IPS DF 6.9 (cell line): ENCODE data around the gene MAP4K5.

Experiments
- DNase-seq: peaks from one replicate; pipeline ENCODE4 v3.0.0-alpha.2; 2013; ENCODE audit warnings: low read depth, low spot score
- H3K27ac ChIP-seq: one replicate; pipeline ENCODE4 v1.5.1; 2013; ENCODE audit warnings: low read length, control low read depth
- H3K27me3 ChIP-seq: 2 replicates; pipeline ENCODE4 v1.6.1; 2013; ENCODE audit warnings: mild to moderate bottlenecking, low read length; ENCODE audit not compliant: control insufficient read depth, insufficient read depth
- H3K36me3 ChIP-seq: 2 replicates; pipeline ENCODE4 v1.6.1; 2013; ENCODE audit warnings: low read length; ENCODE audit not compliant: control insufficient read depth, insufficient read depth
- H3K4me1 ChIP-seq: 2 replicates; pipeline ENCODE4 v1.6.1; 2013; ENCODE audit warnings: low read length; ENCODE audit not compliant: control insufficient read depth, insufficient read depth
- H3K4me3 ChIP-seq: 2 replicates; pipeline ENCODE4 v1.5.1; 2013; ENCODE audit warnings: mild to moderate bottlenecking, low read length
- H3K9me3 ChIP-seq: 2 replicates; pipeline ENCODE4 v1.6.1; 2013; ENCODE audit warnings: low read length, inconsistent platforms; ENCODE audit not compliant: control insufficient read depth, insufficient read depth
- WGBS: extraction: QIAGEN DNeasy Blood & Tissue Kit; methylation state at CpG from one replicate; pipeline ENCODE4 v1.1.7; 2013; ENCODE audit warnings: mixed read lengths, missing lambda C conversion rate; ENCODE audit not compliant: insufficient read length, insufficient coverage; 5-methylcytosine and 5-hydroxymethylcytosine counted together

The MAP4K5 gene

GRCh38 chr14:50447461-50447860 lies 84.9 kb downstream of the MAP4K5 start:
- H3K27ac ChIP-seq: no peak overlapping the region
- H3K36me3 ChIP-seq: no peaks in the 10 kb centered on the region
- WGBS: no CpG with 5 or more reads among the region's 1 CpG
- H3K4me3 ChIP-seq: no peak overlapping the region
- H3K27me3 ChIP-seq: no peaks in the 10 kb centered on the region
- DNase-seq: no peak
- H3K9me3 ChIP-seq: no peaks in the 10 kb centered on the region
- no peaks in the 10 kb centered on the region for H3K4me1 ChIP-seq

GRCh38 chr14:50434528-50434927 lies 97.8 kb downstream of the MAP4K5 start:
- Histone ChIP-seq H3K9me3 (peaks cover 1% of the 10 kb centered on the region), H3K27me3 (no peaks in the 10 kb centered on the region), H3K4me1 (no peaks in the 10 kb centered on the region), H3K36me3 (no peaks in the 10 kb centered on the region; the same call in 1 of the 2 replicates), H3K4me3 (no peak overlapping the region), H3K27ac (no peak overlapping the region)
- DNase-seq: no peak

- H3K36me3 ChIP-seq: no peaks in the 10 kb centered on the region; the same call in 1 of the 2 replicates
- DNase-seq: no peak
- H3K27me3 ChIP-seq: no peaks in the 10 kb centered on the region
- no peak overlapping the region for H3K27ac ChIP-seq
- no peak overlapping the region for H3K4me3 ChIP-seq
- H3K9me3 ChIP-seq: peaks cover 1% of the 10 kb centered on the region
- WGBS: no CpG with 5 or more reads among the region's 1 CpG
- no peaks in the 10 kb centered on the region for H3K4me1 ChIP-seq
These were observed 100.2 kb downstream of the MAP4K5 start for GRCh38 chr14:50432131-50432530.

GRCh38 chr14:50425816-50426215 lies 106.6 kb downstream of the MAP4K5 start:
- H3K36me3 ChIP-seq: no peaks in the 10 kb centered on the region
- no CpG with 5 or more reads among the region's 3 CpGs for WGBS
- no peak for DNase-seq

GRCh38 chr14:50425105-50425504 lies 107.3 kb downstream of the MAP4K5 start:
- no peak for DNase-seq
- no peak overlapping the region for H3K27ac ChIP-seq
- no peaks in the 10 kb centered on the region for H3K4me1 ChIP-seq
- no CpG with 5 or more reads among the region's 2 CpGs for WGBS
- no peak overlapping the region for H3K4me3 ChIP-seq
- no peaks in the 10 kb centered on the region for H3K27me3 ChIP-seq
- no peaks in the 10 kb centered on the region for H3K9me3 ChIP-seq
- no peaks in the 10 kb centered on the region for H3K36me3 ChIP-seq

More at GRCh38 chr14:50425816-50426215, 106.6 kb downstream of the MAP4K5 start:
- no peak overlapping the region for H3K4me3 ChIP-seq
- no peaks in the 10 kb centered on the region for H3K27me3 ChIP-seq
- H3K27ac ChIP-seq: no peak overlapping the region
- no peaks in the 10 kb centered on the region for H3K4me1 ChIP-seq
- H3K9me3 ChIP-seq: no peaks in the 10 kb centered on the region

GRCh38 chr14:50423529-50423928 lies 108.8 kb downstream of the MAP4K5 start:
- Histone ChIP-seq H3K27ac (no peak overlapping the region), H3K36me3 (no peaks in the 10 kb centered on the region; the same call in 1 of the 2 replicates), H3K4me3 (no peak overlapping the region), H3K9me3 (no peaks in the 10 kb centered on the region), H3K4me1 (no peaks in the 10 kb centered on the region), H3K27me3 (no peaks in the 10 kb centered on the region)
- WGBS: no CpG with 5 or more reads among the region's 3 CpGs
- no peak for DNase-seq

DNA sequence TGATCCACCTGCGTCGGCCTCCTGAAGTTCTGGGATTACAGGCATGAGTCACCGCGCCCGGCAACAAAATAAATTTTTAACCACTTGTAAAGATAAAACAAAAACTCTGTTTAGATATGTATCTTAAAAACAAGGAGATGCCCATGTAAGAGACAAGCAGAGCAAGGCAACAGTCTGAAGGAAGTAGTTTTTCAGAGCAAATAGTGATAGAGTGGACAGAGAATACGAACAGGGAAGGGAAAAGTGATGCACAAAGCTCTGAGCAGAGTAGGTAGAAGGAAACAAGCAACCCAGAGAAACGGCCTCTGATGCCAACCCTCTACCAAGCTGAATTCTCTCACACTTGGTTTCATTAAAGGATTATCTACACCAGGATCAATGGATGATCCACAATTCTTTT lies 110.9 kb downstream of the MAP4K5 start:
- no peak overlapping the region for H3K27ac ChIP-seq
- H3K4me1 ChIP-seq: no peaks in the 10 kb centered on the region
- no peaks in the 10 kb centered on the region for H3K9me3 ChIP-seq
- H3K27me3 ChIP-seq: no peaks in the 10 kb centered on the region
- no peak overlapping the region for H3K4me3 ChIP-seq
- no CpG with 5 or more reads among the region's 7 CpGs for WGBS
- H3K36me3 ChIP-seq: no peaks in the 10 kb centered on the region; the same call in 1 of the 2 replicates
- DNase-seq: no peak

DNA sequence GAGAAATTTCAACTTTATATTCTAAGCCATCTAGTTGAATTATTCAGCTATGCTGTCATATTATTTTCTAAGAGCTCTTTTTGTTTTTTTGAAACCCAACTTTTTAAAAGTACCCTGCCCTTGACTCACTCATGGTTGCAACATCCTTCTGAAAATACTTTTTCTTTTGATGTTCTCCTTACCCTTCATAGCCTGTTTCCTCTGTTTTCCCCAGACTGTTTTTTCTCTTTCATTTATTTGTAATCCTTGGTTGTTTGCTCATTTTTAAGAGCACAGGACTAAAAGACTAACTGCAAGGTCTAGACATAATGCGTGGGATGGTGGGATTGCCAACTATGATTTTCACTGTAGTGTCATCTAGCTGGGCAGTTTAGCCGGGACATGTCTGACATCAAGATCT lies 114.5 kb downstream of the MAP4K5 start:
- no CpG with 5 or more reads among the region's 2 CpGs for WGBS
- H3K27me3 ChIP-seq: no peaks in the 10 kb centered on the region
- H3K9me3 ChIP-seq: no peaks in the 10 kb centered on the region
- H3K27ac ChIP-seq: no peak overlapping the region
- no peak overlapping the region for H3K4me3 ChIP-seq
- no peak for DNase-seq
- H3K36me3 ChIP-seq: no peaks in the 10 kb centered on the region; the same call in 1 of the 2 replicates
- H3K4me1 ChIP-seq: no peaks in the 10 kb centered on the region

- H3K9me3 ChIP-seq: no peaks in the 10 kb centered on the region
- WGBS: no CpG with 5 or more reads among the region's 1 CpG
- no peaks in the 10 kb centered on the region for H3K36me3 ChIP-seq
- no peaks in the 10 kb centered on the region for H3K4me1 ChIP-seq
- no peak for DNase-seq
- no peak overlapping the region for H3K27ac ChIP-seq
- no peaks in the 10 kb centered on the region for H3K27me3 ChIP-seq
- no peak overlapping the region for H3K4me3 ChIP-seq
These were observed 121.4 kb downstream of the MAP4K5 start for GRCh38 chr14:50410921-50411320.

DNA sequence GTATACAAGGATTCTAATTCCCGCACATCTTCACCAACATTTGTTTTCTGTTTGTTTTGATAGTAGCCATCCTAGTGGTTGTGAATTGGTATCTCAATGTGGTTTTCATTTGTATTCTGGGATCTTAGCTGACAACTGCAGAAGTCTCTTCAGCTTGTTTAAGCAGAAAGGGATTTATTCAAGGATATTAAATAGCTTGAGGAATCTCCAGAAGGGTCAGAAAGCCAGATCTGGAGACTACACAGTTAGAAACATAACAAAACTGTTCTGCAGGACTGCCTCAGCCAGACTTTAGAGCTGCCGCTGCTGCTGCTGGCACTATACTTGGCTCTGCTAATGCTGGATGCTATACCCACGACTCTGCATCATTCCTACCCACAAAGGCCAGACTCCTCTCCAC lies 122.3 kb downstream of the MAP4K5 start:
- no peak overlapping the region for H3K27ac ChIP-seq
- no peak overlapping the region for H3K4me3 ChIP-seq
- no peaks in the 10 kb centered on the region for H3K4me1 ChIP-seq
- H3K27me3 ChIP-seq: no peaks in the 10 kb centered on the region
- H3K36me3 ChIP-seq: no peaks in the 10 kb centered on the region
- no peak for DNase-seq
- H3K9me3 ChIP-seq: no peaks in the 10 kb centered on the region
- WGBS: no CpG with 5 or more reads among the region's 3 CpGs

- DNase-seq: no peak
- WGBS: no CpG with 5 or more reads among the region's 6 CpGs
- Histone ChIP-seq H3K9me3 (no peaks in the 10 kb centered on the region), H3K36me3 (no peaks in the 10 kb centered on the region), H3K27me3 (no peaks in the 10 kb centered on the region), H3K27ac (no peak overlapping the region), H3K4me3 (no peak overlapping the region), H3K4me1 (no peaks in the 10 kb centered on the region)
These were observed 125.1 kb downstream of the MAP4K5 start for GRCh38 chr14:50407111-50407812.
